Measurements from ENCODE around the gene FBXW4.

The FBXW4 gene

DNA sequence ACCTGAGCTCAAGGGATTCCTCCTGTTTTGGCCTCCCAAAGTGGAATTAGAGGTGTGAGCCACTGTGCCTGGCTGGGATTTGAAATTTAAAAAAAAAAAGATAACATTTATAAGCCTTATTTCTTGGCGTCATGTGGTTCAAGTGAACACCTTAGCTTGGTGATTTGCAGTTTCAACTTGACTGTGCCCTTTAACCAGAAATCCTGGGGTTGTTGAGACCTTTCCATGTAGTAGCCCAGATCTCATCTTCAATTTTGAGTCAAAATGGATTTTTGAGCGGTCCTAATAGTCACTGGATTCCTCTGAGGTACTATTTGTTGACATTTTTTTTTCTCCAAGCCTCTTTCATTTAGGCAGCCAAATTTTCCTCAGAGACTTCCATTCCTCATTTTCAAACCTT, 29.5 kb upstream of the FBXW4 start:
- TF ChIP-seq ZFX (IDR thresholded peaks at IDR 0.05; ENCODE audit: borderline replicate concordance) = no peak
- TF ChIP-seq, protein P1, sequence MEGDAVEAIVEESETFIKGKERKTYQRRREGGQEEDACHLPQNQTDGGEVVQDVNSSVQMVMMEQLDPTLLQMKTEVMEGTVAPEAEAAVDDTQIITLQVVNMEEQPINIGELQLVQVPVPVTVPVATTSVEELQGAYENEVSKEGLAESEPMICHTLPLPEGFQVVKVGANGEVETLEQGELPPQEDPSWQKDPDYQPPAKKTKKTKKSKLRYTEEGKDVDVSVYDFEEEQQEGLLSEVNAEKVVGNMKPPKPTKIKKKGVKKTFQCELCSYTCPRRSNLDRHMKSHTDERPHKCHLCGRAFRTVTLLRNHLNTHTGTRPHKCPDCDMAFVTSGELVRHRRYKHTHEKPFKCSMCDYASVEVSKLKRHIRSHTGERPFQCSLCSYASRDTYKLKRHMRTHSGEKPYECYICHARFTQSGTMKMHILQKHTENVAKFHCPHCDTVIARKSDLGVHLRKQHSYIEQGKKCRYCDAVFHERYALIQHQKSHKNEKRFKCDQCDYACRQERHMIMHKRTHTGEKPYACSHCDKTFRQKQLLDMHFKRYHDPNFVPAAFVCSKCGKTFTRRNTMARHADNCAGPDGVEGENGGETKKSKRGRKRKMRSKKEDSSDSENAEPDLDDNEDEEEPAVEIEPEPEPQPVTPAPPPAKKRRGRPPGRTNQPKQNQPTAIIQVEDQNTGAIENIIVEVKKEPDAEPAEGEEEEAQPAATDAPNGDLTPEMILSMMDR (IDR thresholded peaks at IDR 0.05) = no peak

DNA sequence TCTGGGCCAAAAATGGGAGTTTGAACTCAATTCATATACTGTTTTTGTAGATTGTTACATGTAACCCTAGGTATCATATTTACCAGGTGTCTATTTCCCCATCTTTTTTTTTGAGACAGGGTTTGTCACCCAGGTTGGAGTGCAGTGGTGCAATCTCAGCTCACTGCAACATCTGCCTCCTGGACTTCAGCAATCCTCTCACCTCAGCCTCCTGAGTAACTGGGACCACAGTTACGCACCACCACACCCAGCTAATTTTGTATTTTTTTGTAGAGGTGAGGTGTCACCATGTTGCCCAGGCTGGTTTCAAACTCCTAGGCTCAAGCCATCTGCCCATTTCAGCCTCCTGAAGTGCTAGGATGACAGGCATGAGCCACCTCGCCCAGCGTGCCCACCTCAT, 28.2 kb upstream of the FBXW4 start:
- no peak overlapping the region for H3K27ac ChIP-seq
- no peak for TF ChIP-seq ZFX (IDR thresholded peaks at IDR 0.05; ENCODE audit: borderline replicate concordance)
- TF ChIP-seq, protein P1 (IDR thresholded peaks at IDR 0.05) = no peak

More for the DNA sequence above, 29.5 kb upstream of the FBXW4 start:
- H3K27ac ChIP-seq = no peak overlapping the region

DNA sequence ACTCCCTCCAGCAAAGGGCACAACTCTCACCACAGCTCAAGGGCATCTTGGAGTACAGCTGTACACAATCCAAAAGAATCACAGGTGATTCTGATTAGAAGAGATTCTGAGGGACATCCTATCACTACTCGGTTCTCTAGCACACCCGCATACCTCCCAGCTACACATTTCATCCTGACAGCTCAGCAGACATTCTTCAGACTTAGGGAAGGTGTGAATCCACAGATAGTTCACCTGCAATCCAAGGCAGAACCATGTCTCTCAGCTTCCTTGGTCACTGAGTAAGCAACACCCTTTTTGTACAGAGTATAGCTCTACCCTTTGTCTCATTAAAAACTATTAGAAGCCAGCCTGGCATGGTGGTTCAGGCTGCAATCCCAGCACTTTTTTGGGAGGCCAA, 26.8 kb upstream of the FBXW4 start:
- no peak overlapping the region for H3K27ac ChIP-seq
- TF ChIP-seq ZFX (IDR thresholded peaks at IDR 0.05; ENCODE audit: borderline replicate concordance) = no peak
- TF ChIP-seq, protein P1 (IDR thresholded peaks at IDR 0.05) = no peak

DNA sequence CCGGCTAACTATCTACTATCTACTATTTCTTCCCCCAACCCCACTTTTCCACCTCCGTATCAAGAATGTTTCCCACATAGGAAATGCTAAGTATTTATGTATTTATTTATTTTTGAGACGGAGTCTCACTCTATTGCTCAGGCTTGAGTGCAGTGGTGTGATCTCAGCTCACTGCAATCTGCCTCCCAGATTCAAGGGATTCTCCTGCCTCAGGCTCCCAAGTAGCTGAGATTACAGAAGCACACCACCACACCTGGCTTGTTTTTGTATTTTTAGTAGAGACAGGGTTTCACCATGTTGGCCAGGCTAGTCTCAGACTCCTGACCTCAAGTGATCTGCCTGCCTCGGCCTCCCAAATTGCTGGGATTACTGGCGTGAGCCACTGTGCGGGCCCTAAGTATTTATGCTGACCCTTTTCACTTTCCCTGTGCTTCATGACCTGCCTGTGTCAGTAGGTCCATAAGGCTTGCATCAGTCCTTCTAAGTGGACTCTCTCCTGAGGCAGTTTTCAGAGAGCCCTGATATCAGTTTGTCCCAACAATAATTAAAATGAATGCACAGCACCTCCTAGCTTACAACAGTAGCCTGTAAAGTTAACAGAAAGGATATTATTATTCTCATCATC, 25.7 kb upstream of the FBXW4 start:
- H3K27ac ChIP-seq = no peak overlapping the region
- TF ChIP-seq, protein P1 (IDR thresholded peaks at IDR 0.05) = no peak
- TF ChIP-seq ZFX (IDR thresholded peaks at IDR 0.05; ENCODE audit: borderline replicate concordance) = no peak

DNA sequence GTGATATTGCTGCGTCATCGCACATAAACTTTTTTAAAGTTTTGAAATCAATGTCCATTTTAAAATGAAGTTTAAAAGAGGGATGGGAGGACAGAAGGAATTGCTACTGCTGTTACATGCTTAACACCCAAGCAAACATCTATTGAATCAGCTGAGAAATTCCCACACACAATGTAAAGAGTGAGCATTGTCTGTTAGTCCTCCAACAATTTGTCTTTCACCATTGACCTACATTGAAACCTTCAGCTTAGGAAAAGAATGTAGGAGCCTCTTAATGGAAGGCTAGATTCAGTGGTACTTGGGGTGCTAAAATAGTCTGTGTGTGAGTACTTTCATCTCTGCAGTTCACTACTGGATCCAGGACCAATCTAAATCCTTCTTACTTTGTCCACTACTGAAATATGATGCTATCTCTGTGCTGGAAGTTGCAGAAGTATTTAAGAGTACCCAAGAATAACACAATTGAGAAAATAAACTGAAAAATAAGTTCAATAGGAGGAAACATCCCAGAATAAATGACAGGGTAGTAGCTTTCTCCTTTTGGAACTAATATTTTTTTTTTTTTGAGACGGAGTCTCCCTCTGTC, 23.8 kb upstream of the FBXW4 start:
- TF ChIP-seq, protein P1 (IDR thresholded peaks at IDR 0.05) = no peak
- TF ChIP-seq ZFX (IDR thresholded peaks at IDR 0.05; ENCODE audit: borderline replicate concordance) = no peak
- H3K27ac ChIP-seq = no peak overlapping the region

DNA sequence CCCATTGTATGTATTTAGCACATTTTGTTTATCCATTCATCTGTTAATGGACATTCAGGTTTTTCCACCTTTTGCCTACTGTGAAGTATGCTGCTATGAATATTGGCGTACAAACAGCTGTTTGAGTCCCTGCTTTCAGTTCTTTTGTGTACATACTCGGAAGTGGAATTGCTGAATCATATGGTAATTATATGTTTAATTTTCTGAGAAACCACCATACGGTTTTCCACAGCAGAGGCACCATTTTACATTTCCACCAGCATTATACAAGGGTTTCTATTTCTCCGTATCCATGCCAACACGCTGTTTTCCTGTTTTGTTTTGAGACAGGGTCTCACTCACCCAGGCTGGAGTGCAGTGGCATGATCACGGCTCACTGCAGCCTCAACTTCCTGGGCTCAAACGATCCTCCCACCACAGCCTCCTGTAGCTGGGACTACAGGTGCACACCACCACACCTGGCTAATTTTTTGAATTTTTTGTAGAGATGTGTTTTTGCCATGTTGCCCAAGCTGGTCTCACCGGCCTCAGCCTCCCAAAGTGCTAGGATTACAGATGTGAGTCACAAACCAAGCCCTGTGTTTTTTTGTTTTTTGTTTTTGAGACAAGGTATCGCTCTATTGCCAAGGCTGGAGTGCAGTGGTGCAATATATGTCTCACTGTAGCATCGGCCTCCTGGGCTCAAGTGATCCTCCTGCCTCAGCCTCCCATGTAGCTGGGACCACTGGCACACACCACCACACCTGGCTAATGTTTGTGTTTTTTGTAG, 22.1 kb upstream of the FBXW4 start:
- TF ChIP-seq, protein P1 (IDR thresholded peaks at IDR 0.05) = no peak
- no peak for TF ChIP-seq ZFX (IDR thresholded peaks at IDR 0.05; ENCODE audit: borderline replicate concordance)

DNA sequence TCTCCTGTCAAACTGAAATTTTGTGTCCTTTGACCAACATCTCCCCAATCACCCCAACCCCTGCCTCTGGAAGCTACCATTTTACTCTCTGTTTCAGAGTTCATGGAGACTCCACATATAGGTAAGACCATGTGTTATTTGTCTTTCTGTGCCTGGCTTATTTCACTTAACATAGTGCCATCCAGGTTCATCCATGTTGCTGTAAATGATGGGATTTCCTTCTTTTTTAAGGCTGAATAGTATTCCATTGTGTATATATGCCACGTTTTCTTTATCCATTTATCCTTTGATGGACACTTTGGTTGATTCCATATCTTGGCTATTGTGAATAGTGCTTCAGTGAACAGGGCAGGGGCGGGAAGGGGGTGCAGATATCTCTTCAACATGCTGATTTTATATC, 18.0 kb upstream of the FBXW4 start:
- H3K27ac ChIP-seq = no peak overlapping the region
- TF ChIP-seq, protein P1 (IDR thresholded peaks at IDR 0.05) = no peak
- TF ChIP-seq ZFX (IDR thresholded peaks at IDR 0.05; ENCODE audit: borderline replicate concordance) = no peak

More for the DNA sequence above, 22.1 kb upstream of the FBXW4 start:
- H3K27ac ChIP-seq = no peak overlapping the region

Measured in 22Rv1 (cell line).